ENCODE data around the gene ADORA3. TPM values are rescaled to one million over a fixed set of nuclear protein-coding genes. Genes with fewer than 3 reads are reported as not detected.

ADORA3 gene
- total and polyA plus RNA-seq, 2 of the 8 experiments (the other 6 are each of a cell fraction or from before 2014, with no cell fraction given), result 0.03 TPM; not detected in 1

- no peak overlapping the region for H3K23ac ChIP-seq (ENCODE audit: insufficient read length)
- H4K20me1 ChIP-seq (replicated peaks in 1 of 2; ENCODE audit: control insufficient read depth in 1 of 2, insufficient read depth in 2 of 2, low read length in 2 of 2), result no peaks in the 10 kb centered on the region
- no peak overlapping the region for H3K56ac ChIP-seq (replicated peaks; ENCODE audit: insufficient read length, low read depth, low read length)
- H4K8ac ChIP-seq (ENCODE audit: extremely low read depth, insufficient read depth, low read length), result no peak overlapping the region
- no peaks in the 10 kb centered on the region for H3K23me2 ChIP-seq (ENCODE audit: low read depth, low read length)
- WGBS, 2 experiments (ENCODE audit: extremely low coverage in 1 of 2, insufficient coverage in 1 of 2, insufficient read length in 1 of 2, insufficient replicate concordance in 2 of 2, low coverage in 1 of 2, low lambda C conversion rate in 2 of 2, missing lambda C conversion rate in 1 of 2), result 62% methylated on average over 8 of the region's 8 CpGs; no CpG with 5 or more reads in 1 of the 2 experiments
- no peak overlapping the region for H3K4me3 ChIP-seq (ENCODE audit: extremely low read depth in 1 of 4, insufficient read depth in 2 of 4, low read depth in 3 of 4, low read length in 4 of 4)
- no peaks in the 10 kb centered on the region for H3K79me2 ChIP-seq (ENCODE audit: control insufficient read depth in 1 of 2, insufficient read depth in 2 of 2, low read length in 2 of 2)
- H3K9ac ChIP-seq (replicated peaks in 1 of 4; ENCODE audit: extremely low read depth in 1 of 4, low read depth in 3 of 4, low read length in 3 of 4), result no peak overlapping the region
- no peak overlapping the region for H3K14ac ChIP-seq (ENCODE audit: insufficient read length)
- H3K27me3 ChIP-seq (replicated peaks in 1 of 4; ENCODE audit: control insufficient read depth in 3 of 4, extremely low read depth in 1 of 4, insufficient read depth in 3 of 4, low read length in 3 of 4), result no peaks in the 10 kb centered on the region
- no peak overlapping the region for H3K4ac ChIP-seq (replicated peaks; ENCODE audit: insufficient read length, low read depth, low read length)
- peak; percentile 43 to 75 for DNase-seq (ENCODE audit: low read depth in 1 of 2, low spot score in 2 of 2)
- CTCF ChIA-PET (ENCODE audit: partially characterized antibody), result interaction anchor here (0.7 to 3.7 kb wide), 32 partner anchors 9 to 290 kb away, joined by 3 to 30 read pairs (median 4); partner anchors contain the start of genes ADORA3, DDX20 and TMIGD3
- H2BK120ac ChIP-seq (replicated peaks; ENCODE audit: low read depth, low read length), result no peak overlapping the region
- H3K79me1 ChIP-seq (ENCODE audit: low read depth, low read length), result no peaks in the 10 kb centered on the region
- H3K18ac ChIP-seq (ENCODE audit: extremely low read depth, low read length), result no peak overlapping the region
- POLR2A ChIA-PET (ENCODE audit: partially characterized antibody), result interaction anchor here (0.9 kb wide), 1 partner anchor 137 kb away, joined by 4 read pairs; no protein-coding TSS in a partner anchor
- no peaks in the 10 kb centered on the region for H3K9me3 ChIP-seq (ENCODE audit: insufficient read depth in 2 of 2, low read depth in 1 of 2, low read length in 1 of 2)
- H2BK15ac ChIP-seq (ENCODE audit: low read length), result no peak overlapping the region
- no peak overlapping the region for H2BK5ac ChIP-seq (ENCODE audit: low read depth, low read length)
- H3K4me1 ChIP-seq (replicated peaks in 1 of 4; ENCODE audit: control insufficient read depth in 3 of 4, insufficient read depth in 4 of 4, low read length in 3 of 4), result no peaks in the 10 kb centered on the region
- H2BK20ac ChIP-seq (ENCODE audit: low read length), result no peak overlapping the region
- H3K36me3 ChIP-seq (ENCODE audit: control insufficient read depth in 2 of 4, insufficient read depth in 4 of 4, low read length in 3 of 4), result no peaks in the 10 kb centered on the region
- H2BK12ac ChIP-seq (ENCODE audit: low read depth, low read length), result no peak overlapping the region
- no peak overlapping the region for H3K4me2 ChIP-seq (ENCODE audit: insufficient read depth in 1 of 2, low read depth in 2 of 2, low read length in 2 of 2)
- no peak overlapping the region for H2AK5ac ChIP-seq (ENCODE audit: low read depth, low read length)
- no peak overlapping the region for H2AFZ ChIP-seq (ENCODE audit: low read length)
- FAIRE-seq, result no peak
- no peak overlapping the region for H3K27ac ChIP-seq (ENCODE audit: low read depth, low read length)
- no peak overlapping the region for H4K91ac ChIP-seq (replicated peaks; ENCODE audit: insufficient read length, low read length)
- no peak overlapping the region for H4K5ac ChIP-seq (ENCODE audit: insufficient read length, low read depth, low read length)
- TF ChIP-seq USF2 (IDR thresholded peaks at IDR 0.05; ENCODE audit: low read length) (no peak), RAD21 (IDR thresholded peaks at IDR 0.05 in 1 of 2, conservative IDR thresholded peaks at IDR 0.05 in 1 of 2; ENCODE audit: low read depth in 2 of 2, low read length in 2 of 2) (peak; percentile 97), SIN3A (conservative IDR thresholded peaks at IDR 0.05 in 1 of 2, IDR thresholded peaks at IDR 0.05 in 1 of 2; ENCODE audit: low read depth in 1 of 2, low read length in 2 of 2) (0 out of 4 replicates have a peak, but pooled peaks of 1 of the 2 experiments have one; percentile 29), SP1 (IDR thresholded peaks at IDR 0.05; ENCODE audit: low read depth, low read length) (no peak), CHD2 (IDR thresholded peaks at IDR 0.05; ENCODE audit: low read length) (no peak), NRF1 (IDR thresholded peaks at IDR 0.05; ENCODE audit: low read depth, low read length) (no peak)
- TF ChIP-seq, protein P1, sequence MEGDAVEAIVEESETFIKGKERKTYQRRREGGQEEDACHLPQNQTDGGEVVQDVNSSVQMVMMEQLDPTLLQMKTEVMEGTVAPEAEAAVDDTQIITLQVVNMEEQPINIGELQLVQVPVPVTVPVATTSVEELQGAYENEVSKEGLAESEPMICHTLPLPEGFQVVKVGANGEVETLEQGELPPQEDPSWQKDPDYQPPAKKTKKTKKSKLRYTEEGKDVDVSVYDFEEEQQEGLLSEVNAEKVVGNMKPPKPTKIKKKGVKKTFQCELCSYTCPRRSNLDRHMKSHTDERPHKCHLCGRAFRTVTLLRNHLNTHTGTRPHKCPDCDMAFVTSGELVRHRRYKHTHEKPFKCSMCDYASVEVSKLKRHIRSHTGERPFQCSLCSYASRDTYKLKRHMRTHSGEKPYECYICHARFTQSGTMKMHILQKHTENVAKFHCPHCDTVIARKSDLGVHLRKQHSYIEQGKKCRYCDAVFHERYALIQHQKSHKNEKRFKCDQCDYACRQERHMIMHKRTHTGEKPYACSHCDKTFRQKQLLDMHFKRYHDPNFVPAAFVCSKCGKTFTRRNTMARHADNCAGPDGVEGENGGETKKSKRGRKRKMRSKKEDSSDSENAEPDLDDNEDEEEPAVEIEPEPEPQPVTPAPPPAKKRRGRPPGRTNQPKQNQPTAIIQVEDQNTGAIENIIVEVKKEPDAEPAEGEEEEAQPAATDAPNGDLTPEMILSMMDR (IDR thresholded peaks at IDR 0.05; ENCODE audit: control extremely low read depth in 1 of 3, insufficient read depth in 1 of 3, low read depth in 1 of 3, low read length in 3 of 3), result peak; percentile 84 to 92 (median 84)
These were observed 21.8 kb downstream of the ADORA3 start for GRCh38 chr1:111481387-111482221.

All from H1 (cell line).